Head of caudate nucleus (tissue), 42 donors: ENCODE data around the gene SH2D7.

Experiments
- DNase-seq, 42 donors: peaks; one replicate each; pipeline versions ENCODE4 v3.0.0 to v3.0.0-alpha.2; 2020 to 2021; ENCODE audit warnings: mixed read lengths in 7 of 42
- intact Hi-C: fragments of 100-400 bp; cut with DNase I; formaldehyde crosslinking; loops from one replicate; pipeline ENCODE4 v1.15.0; 2022

Gene SH2D7

DNA sequence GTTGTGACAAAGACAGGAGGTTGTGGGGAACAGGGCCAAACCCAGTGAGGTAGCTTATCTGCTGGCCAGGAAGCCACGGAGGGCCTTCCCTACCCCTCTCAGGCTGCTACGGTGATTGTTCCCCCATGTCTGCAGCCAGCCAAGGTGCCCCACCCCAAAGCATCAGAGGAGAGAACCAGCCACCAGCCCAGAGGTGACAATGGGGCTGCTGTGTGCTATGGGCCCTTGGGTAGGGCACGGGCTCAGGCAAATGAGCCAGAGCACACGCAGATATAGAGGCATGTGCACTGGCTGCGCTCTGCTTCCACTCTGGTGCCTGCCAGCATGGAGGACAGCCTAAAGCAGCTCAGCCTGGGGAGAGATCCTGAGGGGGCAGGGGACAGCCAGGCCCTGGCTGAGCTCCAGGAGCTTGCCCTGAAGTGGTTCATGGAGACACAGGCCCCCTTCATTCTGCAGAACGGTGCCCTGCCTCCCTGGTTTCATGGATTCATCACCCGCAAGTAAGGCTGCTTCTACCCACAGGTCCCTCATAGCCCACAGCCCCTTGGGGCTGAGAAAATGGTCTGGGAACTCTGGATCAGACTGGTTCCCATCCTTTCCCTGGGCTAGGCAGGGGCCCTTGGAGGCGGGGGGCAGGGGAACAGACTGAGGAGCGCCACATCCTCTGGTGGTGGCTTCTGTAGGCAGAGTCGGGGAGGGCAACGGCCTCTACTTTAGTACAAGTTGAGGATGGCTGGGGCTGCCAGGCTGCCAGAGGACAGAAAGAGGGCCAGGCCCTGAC, at the start of gene SH2D7:
SH2D7 (plus strand) TSS at position 301 of the 781 bp plus-strand sequence; CDS start at position 325, 24 bp downstream.
- DNase-seq, result peak in 1 of 42 donors; percentile 12
- intact Hi-C loops, result no loop called here

DNA sequence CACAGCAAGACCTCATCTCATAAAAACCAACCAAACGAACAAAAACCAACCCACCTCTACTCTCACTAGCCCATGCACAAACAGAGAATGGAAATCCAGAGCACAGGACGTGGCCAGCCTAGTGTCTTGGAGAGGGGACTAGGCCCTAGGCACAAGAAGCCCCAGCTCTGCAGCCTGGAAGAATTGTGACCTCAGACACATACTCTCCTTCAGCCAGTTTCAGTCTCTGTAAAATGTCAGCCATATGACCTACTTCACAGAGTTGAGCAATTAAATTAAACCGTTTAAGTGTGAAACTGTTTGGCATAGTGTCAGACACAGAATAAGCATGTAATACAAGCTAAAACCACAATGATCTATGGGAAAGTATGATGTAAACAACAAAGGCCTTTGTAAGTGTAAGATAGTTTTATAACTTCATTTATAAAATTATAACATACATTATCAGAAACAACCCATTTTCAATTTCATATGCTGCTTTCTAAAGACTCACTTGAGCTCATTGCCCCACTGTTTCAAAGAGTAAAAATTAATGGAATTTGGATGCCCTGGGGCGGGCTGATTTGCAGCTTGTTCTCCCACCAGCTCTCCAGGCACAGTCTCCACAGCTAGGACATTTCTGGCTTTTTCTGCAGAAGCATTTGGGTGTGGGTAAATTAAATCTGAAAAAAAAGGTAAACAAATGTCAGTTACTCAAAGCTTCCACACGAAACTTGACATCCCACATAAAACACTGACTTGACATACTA, 47.8 kb upstream of the SH2D7 start:
- DNase-seq, result no peak
- intact Hi-C loops, result no loop called here

DNA sequence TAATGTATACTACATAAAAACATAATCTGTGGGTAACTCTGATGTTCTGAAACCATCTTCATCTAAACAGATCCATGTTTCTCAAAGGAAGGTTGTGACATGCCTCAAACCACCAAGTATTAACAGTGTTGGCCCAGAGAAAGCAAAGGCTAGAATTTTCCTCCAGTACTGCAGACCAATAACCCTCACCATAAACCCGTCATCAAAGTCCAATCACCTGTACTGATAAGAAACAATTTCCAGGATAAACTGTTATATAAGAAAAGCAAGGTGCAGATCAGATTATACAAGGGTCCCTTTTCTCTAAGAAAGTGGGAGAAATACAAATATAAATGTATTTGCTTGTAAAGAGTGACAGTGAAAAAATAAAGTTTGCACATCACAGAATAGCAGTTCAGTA, 47.2 kb upstream of the SH2D7 start:
- intact Hi-C loops, result no loop called here
- no peak for DNase-seq

DNA sequence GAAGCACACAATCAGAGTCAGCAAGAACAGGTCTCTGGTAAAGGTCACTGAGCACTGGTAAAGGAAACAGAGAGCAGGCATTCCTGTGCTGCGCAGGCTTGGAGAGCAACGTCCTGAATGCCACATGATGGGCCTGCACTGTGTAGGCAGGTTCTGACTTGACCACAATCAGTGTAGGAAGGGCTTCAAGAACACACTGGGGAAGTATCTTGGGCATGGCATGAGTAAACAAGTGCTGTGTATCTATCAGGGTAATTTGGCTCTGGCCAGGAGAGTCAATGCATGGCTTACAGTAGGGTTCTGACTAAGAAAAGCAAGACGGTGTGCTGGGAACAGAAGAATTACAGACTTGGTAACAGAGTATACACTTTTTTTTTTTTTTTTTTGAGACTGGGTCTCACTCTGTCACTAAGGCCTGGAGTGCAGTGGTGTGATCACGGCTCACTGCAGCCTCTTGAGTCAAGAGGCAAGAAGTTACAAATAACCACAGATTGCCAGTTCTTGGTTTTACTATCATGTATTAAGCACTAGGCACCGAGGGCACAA, 45.5 kb upstream of the SH2D7 start:
- DNase-seq, result no peak
- intact Hi-C loops, result no loop called here

DNA sequence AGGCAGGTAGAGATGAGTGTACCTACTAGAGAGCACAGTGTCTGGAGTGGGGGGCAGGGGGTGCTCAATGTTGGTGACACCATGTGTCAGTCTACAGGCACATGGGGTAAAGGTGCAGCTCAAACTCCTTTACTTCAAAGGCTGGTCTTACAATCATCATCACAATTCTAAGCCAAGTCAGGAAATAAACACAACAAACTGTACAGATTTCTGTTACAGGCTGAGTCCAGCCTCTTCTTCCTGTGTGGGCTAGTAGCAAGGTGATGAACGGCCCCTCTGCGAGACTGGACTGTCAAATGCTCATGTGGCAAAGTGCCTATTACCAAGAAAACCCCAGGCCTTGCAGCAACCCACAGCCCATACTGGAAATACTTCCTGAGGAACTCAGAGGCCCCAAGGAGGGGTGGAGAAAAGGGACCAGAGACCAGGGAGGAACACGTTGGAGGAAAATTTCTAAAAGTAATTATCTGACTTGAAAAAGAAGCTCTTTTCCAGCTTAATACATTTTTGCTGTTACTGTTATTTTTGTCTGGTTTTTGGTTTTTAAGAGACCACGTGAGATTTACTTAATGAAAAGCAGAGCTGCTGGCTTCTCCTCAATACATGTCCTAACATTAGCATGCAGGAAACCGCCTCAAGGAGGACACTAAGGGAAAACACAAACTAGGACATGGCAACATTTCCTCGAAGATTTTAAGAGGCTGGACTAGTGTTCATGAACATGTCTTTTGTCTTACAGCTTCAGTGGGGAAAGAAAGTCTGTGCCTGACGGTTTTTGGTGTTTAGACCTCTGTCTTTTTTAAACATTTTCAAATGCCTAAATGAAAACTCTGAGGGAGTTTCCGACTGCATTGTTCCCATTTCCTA, 44.4 kb upstream of the SH2D7 start:
- DNase-seq, result peak in 13 of 42 donors; percentile 25 to 55 (median 45)
- intact Hi-C loops, result no loop called here

DNA sequence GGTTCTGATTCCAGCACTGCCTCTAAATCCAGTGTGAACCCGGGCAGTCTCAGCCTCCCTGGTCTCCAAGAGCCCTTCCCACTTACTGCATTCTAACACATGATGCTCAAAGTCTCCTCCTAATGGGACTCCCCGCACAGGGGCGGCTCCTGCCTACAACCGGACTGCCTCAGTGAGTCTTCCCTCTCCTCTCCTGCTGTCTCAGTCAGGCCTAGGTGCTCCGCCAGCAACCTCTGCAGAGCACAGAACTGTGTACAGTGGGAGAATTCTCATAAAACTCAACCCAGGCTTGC, 43.8 kb upstream of the SH2D7 start:
- intact Hi-C loops, result no loop called here
- peak in 7 of 42 donors; percentile 24 to 54 (median 45) for DNase-seq

DNA sequence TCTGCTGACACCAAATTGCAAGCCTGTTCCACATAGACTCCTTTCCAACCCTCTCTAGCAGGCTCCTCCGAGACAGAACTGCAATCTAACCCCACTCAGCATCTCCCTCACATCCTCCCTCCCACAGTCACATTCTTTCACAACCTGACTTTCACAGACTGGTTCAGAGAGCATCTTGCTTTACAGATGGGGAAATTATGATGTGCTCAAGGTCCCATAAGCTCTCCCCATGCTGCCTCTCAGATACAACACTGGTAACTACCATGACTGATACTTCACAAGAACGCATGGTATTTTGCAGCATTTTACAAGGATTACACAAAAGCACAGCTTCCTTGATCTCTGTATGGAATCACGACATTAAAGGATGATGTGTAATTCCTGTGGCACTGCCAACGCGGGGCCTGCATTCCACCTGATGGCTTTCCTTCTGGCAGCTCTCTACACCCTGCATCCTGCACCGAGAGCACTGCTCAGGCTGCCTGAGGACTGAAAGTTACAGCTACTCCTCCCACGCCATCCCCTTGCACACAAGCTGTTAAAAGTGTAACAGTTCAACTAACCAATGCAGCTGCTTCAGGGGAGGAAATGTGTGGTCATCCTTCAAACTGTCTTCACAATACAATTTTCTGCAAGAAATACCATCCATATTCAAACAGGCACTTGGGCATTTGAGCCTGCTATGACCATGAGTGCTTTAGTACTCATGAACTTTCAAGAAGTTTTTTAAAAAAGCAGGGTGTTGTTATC, 42.5 kb upstream of the SH2D7 start:
- DNase-seq, result peak in 37 of 42 donors; percentile 38 to 89 (median 68)
- intact Hi-C loops, result no loop called here

DNA sequence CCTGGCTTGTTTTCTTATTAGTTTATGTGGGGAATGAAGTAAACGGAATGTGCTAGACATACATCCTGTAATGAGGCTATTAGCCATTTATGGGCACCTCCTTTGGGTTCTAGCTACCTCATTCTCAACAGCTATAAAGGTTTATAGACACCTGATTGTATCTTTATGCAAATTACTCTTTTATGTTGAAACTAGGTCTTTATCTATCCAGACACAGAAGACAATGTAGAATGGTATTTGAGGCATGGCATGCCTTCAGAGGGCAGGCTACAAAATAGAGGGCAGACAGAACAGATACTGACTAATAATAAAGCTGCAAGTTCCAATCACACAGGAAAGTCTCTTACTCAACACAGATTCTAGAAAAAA, 41.9 kb upstream of the SH2D7 start:
- no peak for DNase-seq
- intact Hi-C loops, result no loop called here

DNA sequence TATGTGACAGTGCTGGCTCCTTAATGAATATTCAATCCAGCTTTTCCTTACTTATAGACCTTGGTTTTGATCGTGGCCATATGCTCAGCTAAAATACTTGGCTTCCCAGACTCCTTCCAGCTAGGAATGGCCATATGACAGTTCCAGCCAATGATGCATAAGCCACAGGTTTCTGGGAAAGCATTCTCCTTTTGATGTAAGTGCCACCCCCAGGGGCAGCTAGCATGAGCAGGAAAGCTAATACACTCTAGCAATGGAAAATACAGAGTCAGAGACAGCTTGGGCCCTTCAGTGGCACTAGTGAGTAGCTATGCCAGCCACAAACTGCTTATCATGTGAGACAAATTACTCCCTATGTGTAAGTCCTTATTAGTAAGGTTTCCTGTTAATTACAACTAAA, 41.5 kb upstream of the SH2D7 start:
- intact Hi-C loops, result no loop called here
- no peak for DNase-seq

DNA sequence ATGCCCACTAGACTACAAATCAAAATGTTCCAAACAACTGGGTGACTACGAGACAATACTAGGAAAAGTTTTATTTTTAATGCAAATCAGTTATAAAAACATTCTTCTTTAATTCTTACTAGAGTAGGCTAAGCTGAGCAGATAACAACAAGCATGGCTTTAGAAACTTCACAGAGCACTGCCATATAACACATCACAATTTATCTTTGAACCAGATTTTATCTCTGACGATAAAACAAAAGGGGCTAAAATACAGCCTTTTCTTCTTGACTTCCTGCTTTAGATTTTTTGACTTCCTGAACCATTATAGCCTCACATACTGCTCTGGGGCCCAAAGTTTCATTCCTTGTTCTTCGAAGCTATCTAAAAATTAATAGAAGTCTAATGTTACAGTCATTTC, 40.8 kb upstream of the SH2D7 start:
- DNase-seq, result no peak
- intact Hi-C loops, result no loop called here

DNA sequence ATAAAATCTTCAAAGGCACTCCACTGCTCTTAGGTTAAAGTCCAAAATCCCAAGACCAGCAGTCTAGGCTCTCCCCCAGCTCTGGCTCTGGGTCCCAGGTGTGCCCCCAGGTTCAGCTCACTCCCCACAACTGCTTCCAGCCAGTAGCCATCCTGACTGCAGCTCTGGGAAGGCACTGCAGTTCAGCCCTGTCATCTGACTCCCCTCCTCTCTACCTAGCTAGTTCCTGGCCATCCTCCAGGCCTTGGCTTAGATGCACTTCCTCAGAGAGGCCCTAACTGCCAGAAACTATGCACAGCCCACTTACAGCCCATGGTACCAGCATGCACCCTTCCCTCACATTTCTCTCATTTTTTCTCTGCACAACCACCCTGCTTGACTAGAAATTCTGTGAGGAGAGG, 40.4 kb upstream of the SH2D7 start:
- peak in 2 of 42 donors; percentile 37 to 57 for DNase-seq
- intact Hi-C loops, result no loop called here

DNA sequence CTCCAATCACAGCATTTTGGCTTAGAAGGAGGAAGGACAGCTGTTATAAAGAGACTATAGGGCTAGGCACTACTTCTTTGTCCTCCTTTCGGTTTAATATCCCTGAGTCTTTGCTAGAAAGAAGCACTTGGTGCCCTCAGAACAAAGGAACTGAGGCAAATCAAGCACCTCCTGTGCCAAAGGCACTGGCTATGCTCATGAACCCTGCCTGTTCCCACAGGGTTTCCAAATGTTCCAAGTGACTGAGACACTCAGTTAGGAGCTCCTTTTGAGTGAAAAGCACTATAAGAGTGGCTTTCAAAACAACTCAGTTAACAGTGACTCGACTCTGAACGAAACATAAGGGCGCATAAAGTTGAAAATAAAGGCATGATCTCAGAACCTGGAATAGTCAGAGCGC, 39.8 kb upstream of the SH2D7 start:
- intact Hi-C loops, result no loop called here
- DNase-seq, result peak in 1 of 42 donors; percentile 26

DNA sequence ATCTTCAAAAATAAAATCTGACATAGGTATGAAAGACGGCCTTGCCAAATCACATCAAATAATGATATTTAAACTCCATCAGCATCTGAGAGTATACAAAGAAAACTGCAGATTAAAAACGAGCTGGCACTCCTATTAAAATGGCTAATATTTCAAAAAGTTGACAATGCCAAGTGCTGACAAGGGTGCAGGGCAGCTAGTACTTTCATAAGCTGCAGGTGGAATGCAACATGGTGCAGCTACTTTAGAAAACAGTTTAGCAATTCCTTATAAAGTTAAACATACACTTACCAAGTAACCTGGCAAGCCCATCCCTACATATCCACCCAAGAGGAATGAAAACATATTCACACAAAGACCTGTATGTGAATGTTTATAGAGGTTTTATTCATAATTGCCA, 37.8 kb upstream of the SH2D7 start:
- DNase-seq, result no peak
- intact Hi-C loops, result no loop called here

DNA sequence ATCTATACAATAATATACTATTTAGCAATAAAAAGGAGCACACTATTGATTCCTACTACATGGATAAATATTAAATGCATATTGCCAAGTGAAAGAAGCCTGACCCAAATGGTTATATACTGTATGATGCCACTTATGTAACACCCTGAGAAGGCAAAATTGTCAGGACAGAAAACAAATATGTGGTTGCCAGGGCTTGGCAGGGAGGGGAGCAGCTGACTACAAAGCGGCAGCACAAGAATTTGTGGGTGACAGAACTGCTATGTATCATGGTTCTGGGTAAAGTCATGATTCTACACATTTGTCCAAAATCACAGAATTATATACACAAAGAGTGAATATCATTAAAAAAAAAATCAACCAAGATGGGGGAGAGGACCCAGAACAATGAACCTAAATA, 37.4 kb upstream of the SH2D7 start:
- no peak for DNase-seq
- intact Hi-C loops, result no loop called here

DNA sequence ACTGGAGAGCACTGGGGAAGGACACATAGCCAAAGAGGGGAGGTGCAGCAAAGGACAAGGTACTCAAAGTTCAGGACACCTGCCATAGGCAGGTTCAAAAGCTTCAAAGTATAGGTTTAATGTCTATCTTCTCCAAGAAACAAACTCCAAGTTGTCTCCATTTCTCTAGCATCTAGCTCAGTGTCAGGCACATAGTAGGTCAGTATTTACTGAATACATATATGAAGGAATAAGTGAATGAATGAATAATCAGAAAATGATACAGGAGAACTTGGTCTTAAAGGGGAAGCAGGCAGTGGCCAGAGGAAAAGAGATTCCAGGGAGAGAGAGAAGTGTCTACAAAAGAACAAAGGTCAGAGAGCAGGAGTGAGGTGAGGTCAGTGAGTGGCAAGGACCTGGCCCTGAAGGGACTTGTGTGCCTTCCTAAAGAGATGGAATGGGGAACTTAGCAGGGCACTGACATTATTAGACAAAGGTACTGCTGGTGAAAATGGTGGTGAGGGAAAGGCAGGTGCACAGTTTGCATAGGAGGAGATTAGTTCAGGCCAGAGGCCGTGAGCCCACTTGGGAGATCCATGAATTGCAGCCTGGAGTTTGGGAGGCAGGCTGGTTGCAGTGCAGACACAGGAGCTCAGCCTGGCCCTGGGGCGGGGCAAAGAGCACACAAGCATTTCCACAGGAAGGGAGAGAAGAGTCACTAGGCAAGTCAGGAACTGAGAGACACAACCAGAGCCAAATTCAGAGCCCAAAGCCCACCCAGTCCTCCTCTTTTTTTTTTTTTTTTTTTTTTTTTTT, 36.2 kb upstream of the SH2D7 start:
- intact Hi-C loops, result no loop called here
- DNase-seq, result peak in 1 of 42 donors; percentile 42

DNA sequence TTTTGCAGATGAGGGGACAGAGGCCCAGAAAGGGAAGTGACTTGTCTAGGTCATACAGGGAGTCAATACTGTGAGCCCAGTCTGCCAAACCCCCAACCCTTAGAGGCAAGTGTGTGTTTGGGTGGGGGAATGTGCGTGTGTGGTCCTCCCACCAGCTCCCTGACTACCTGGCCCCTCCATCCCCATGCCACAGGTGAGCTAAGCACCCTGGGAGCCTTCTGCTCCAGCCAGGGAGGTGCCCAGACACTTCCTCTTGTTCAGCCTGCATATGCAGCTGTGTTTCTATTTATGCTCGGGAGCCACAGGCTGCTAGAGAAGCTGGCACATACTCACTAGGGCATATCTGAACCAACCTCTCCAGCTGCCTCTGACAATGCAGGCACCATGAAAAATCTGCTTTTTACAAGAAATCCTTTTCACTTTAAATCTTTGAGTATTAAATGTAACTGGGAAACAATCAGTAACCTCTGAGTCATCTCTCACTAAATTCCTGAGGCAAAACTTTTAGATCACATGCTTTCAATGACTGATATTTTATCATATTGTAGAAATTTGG, 35.6 kb upstream of the SH2D7 start:
- intact Hi-C loops, result no loop called here
- DNase-seq, result peak in 5 of 42 donors; percentile 24 to 45 (median 31)

DNA sequence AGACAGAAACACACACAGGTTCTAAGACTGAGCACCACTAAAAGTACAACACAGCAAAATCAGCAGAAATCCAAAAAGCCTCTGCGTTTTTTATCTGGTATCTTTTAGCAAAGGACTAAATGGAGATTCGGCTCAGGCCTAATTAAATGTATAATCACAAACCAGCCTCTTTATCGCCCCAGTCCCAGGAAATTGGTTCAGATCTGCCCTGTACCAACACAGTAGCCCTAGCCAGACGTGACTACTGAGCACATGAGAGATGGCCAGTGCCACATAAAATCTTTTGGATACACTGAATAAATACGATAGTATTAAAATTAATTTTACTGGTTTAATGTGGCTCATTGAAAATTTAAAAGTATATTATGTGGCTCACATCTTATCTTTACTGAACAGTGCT, 34.6 kb upstream of the SH2D7 start:
- no peak for DNase-seq
- intact Hi-C loops, result no loop called here

DNA sequence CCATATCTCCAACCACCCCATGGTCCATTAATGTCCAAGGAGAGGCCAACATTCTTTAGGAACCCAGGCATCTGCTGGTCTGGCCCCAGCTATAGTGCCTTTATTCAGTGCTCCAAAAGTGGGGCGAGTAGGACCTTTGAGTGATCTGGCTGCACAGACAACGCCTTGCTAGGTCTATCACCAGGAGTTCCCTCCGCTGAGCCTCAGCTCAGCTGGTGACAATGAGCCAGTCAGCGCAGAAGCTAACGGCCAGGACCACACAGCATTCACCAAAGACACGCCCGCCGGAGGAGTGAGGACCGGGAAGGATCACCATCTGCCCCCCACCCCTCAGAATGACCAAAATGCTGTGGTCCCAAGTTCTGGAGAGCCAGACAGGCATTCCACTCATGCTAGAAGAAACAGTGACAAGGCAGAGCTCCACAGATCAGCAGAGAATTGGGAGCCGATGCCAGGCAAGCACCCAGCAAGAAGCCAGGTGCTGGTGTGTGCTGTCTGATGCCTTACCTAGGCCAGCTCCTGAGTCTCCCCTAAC, 33.9 kb upstream of the SH2D7 start:
- DNase-seq, result no peak
- intact Hi-C loops, result no loop called here
